IMR-90 (cell line): ENCODE measurements around the gene TCERG1. TPM values are rescaled to one million over a fixed set of nuclear protein-coding genes. Genes with fewer than 3 reads are reported as not detected.

ENCODE experiments used
- ATAC-seq: fragments of 200-7000 bp; cut with Tn5 transposase; 2 replicates; pipeline ENCODE4 v1.9.1; 2020; ENCODE audit warnings: low read depth, mild to moderate bottlenecking, moderate library complexity
- BruUV-seq: library from RNA; stranded (reverse); fragments of 400-500 nt; replicated peaks from 2 replicates; lab custom pipeline; 2021; lab: Mats Ljungman, UMichigan
- CTCF ChIA-PET: fragments of 300-600 bp; formaldehyde crosslinking; extraction: SDS; loops from one replicate; lab custom pipeline; 2021; ENCODE audit warnings: antibody characterized with exemption; lab: Yijun Ruan, JAX
- POLR2A ChIA-PET: fragments of 300-600 bp; sonication (Branson Sonifier 250); formaldehyde crosslinking; loops from one replicate; lab custom pipeline; 2022; ENCODE audit warnings: antibody characterized with exemption; ENCODE audit not compliant: unreplicated experiment; lab: Charles Lee
- DNase-seq: peaks from one replicate; pipeline ENCODE4 v3.0.0; 2013
- H2AFZ ChIP-seq: replicated peaks from 2 replicates; pipeline ENCODE3; 2013; ENCODE audit warnings: low read length, mild to moderate bottlenecking; ENCODE audit not compliant: poor library complexity
- H2AK5ac ChIP-seq: 2 replicates; pipeline ENCODE4 v1.6.1; 2013; ENCODE audit warnings: low read depth, low read length, inconsistent platforms
- H2AK9ac ChIP-seq: replicated peaks from 2 replicates; pipeline ENCODE3; 2013; ENCODE audit warnings: mild to moderate bottlenecking, low read depth, low read length, moderate library complexity; ENCODE audit not compliant: poor library complexity
- H2BK120ac ChIP-seq: 2 replicates; pipeline ENCODE4 v1.6.1; 2013; ENCODE audit warnings: low read depth, low read length, inconsistent platforms
- H2BK15ac ChIP-seq: 3 replicates; pipeline ENCODE4 v1.6.1; 2013; ENCODE audit warnings: low read depth, low read length, inconsistent platforms
- H2BK20ac ChIP-seq: 2 replicates; pipeline ENCODE4 v1.6.1; 2013; ENCODE audit warnings: low read depth, mild to moderate bottlenecking, inconsistent platforms, low read length, moderate library complexity
- H2BK5ac ChIP-seq: 2 replicates; pipeline ENCODE4 v1.6.1; 2013; ENCODE audit warnings: mild to moderate bottlenecking, low read depth, low read length, inconsistent platforms; ENCODE audit not compliant: poor library complexity, severe bottlenecking
- H3K14ac ChIP-seq: replicated peaks from 2 replicates; pipeline ENCODE4 v1.6.1; 2013; ENCODE audit warnings: low read depth, low read length, inconsistent platforms
- H3K18ac ChIP-seq: 2 replicates; pipeline ENCODE4 v1.6.1; 2013; ENCODE audit warnings: low read depth, low read length, control low read depth
- H3K23ac ChIP-seq: 2 replicates; pipeline ENCODE4 v1.6.1; 2013; ENCODE audit warnings: low read depth, low read length, inconsistent platforms
- H3K27ac ChIP-seq: 2 replicates; pipeline ENCODE4 v1.5.1; 2013; ENCODE audit warnings: mild to moderate bottlenecking, control low read depth, low read length; ENCODE audit not compliant: insufficient read depth
- H3K27me3 ChIP-seq: 2 replicates; pipeline ENCODE4 v1.6.1; 2013; ENCODE audit warnings: low read length; ENCODE audit not compliant: control insufficient read depth, insufficient read depth
- H3K36me3 ChIP-seq: 2 replicates; pipeline ENCODE4 v1.6.1; 2013; ENCODE audit warnings: low read length, mixed read lengths; ENCODE audit not compliant: control insufficient read depth, insufficient read depth
- H3K4ac ChIP-seq: 2 replicates; pipeline ENCODE4 v1.6.1; 2013; ENCODE audit warnings: low read depth, low read length, inconsistent platforms
- H3K4me1 ChIP-seq: 2 replicates; pipeline ENCODE4 v1.6.1; 2013; ENCODE audit warnings: low read length, mixed read lengths; ENCODE audit not compliant: control insufficient read depth, insufficient read depth
- H3K4me2 ChIP-seq: 2 replicates; pipeline ENCODE4 v1.6.1; 2013; ENCODE audit warnings: low read depth, mild to moderate bottlenecking, control low read depth, low read length, moderate library complexity
- H3K4me3 ChIP-seq: 2 replicates; pipeline ENCODE4 v1.5.1; 2013; ENCODE audit warnings: low read depth, mild to moderate bottlenecking, control low read depth, low read length, moderate library complexity; ENCODE audit not compliant: insufficient read depth
- H3K56ac ChIP-seq: 2 replicates; pipeline ENCODE4 v1.6.1; 2013; ENCODE audit warnings: low read length, inconsistent platforms; ENCODE audit not compliant: insufficient read depth; ENCODE audit errors: extremely low read depth
- H3K79me1 ChIP-seq, 2 experiments: 2 replicates each; pipeline ENCODE4 v1.6.1; 2013; ENCODE audit warnings: low read length in 2 of 2, inconsistent platforms in 1 of 2, low read depth in 1 of 2
- H3K9ac ChIP-seq: 2 replicates; pipeline ENCODE4 v1.6.1; 2013; ENCODE audit warnings: low read depth, low read length, control low read depth
- H3K9me1 ChIP-seq: 2 replicates; pipeline ENCODE4 v1.6.1; 2013; ENCODE audit warnings: low read length, inconsistent platforms; ENCODE audit not compliant: insufficient read depth
- H3K9me3 ChIP-seq: 2 replicates; pipeline ENCODE4 v1.6.1; 2013; ENCODE audit warnings: low read length; ENCODE audit not compliant: control insufficient read depth, insufficient read depth
- H4K20me1 ChIP-seq: 2 replicates; pipeline ENCODE4 v1.6.1; 2013; ENCODE audit warnings: low read length, inconsistent platforms; ENCODE audit not compliant: insufficient read depth
- H4K5ac ChIP-seq: 2 replicates; pipeline ENCODE4 v1.6.1; 2013; ENCODE audit warnings: mild to moderate bottlenecking, low read depth, low read length, control low read depth
- H4K8ac ChIP-seq, 2 experiments: 2 replicates each; pipeline ENCODE4 v1.6.1; 2013; ENCODE audit warnings: low read depth in 2 of 2, low read length in 2 of 2, control low read depth in 1 of 2, inconsistent platforms in 1 of 2
- H4K91ac ChIP-seq: 2 replicates; pipeline ENCODE4 v1.6.1; 2013; ENCODE audit warnings: low read depth, low read length, inconsistent platforms; ENCODE audit not compliant: insufficient read depth
- BHLHE40 ChIP-seq: fragments of 150-350 bp; IDR thresholded peaks from 2 replicates; pipeline ENCODE4 v1.6.1; 2016; ENCODE audit warnings: mild to moderate bottlenecking, low read depth, low read length
- ELK1 ChIP-seq: fragments of 150-350 bp; IDR thresholded peaks from 2 replicates; pipeline ENCODE4 v1.6.1; 2016; ENCODE audit warnings: low read depth, mild to moderate bottlenecking, low read length, moderate library complexity, borderline replicate concordance
- FOS ChIP-seq: fragments of 150-350 bp; IDR thresholded peaks from 2 replicates; pipeline ENCODE4 v1.6.1; 2016; ENCODE audit warnings: low read depth, low read length
- MAZ ChIP-seq: IDR thresholded peaks from 2 replicates; pipeline ENCODE4 v1.6.1; 2012; ENCODE audit warnings: low read depth, mild to moderate bottlenecking, low read length, improper control_type of control experiment, moderate library complexity, borderline replicate concordance
- NFE2L2 ChIP-seq: fragments of 150-350 bp; IDR thresholded peaks from 2 replicates; pipeline ENCODE4 v1.6.1; 2016; ENCODE audit warnings: low read depth, mild to moderate bottlenecking, low read length
- POLR2A ChIP-seq: IDR thresholded peaks from 2 replicates; pipeline ENCODE4 v1.6.1; 2012; ENCODE audit warnings: mild to moderate bottlenecking, low read depth, low read length
- RCOR1 ChIP-seq: IDR thresholded peaks from 2 replicates; pipeline ENCODE4 v1.6.1; 2012; ENCODE audit warnings: mild to moderate bottlenecking, low read length, improper control_type of control experiment; ENCODE audit not compliant: insufficient replicate concordance
- WGBS, 2 experiments: methylation state at CpG; one replicate each; pipeline versions ENCODE4 v1.1.5 to v1.1.7; 2013; ENCODE audit warnings: missing lambda C conversion rate in 2 of 2; ENCODE audit not compliant: insufficient read length in 1 of 2; ENCODE audit errors: extremely low coverage in 2 of 2; 5-methylcytosine and 5-hydroxymethylcytosine counted together
- dilution Hi-C: fragments of 300-500 bp; cut with HindIII; formaldehyde crosslinking; loops from one replicate; pipeline ENCODE4 v1.14.3; 2018; ENCODE audit warnings: low sequenced_read_pairs; ENCODE audit not compliant: unreplicated experiment
- in situ Hi-C: fragments of 300-500 bp; cut with MboI; formaldehyde crosslinking; loops from 3 replicates; pipeline ENCODE4 v1.14.3; 2019; ENCODE audit warnings: low sequenced_read_pairs, inconsistent platforms, mixed read lengths
- intact Hi-C: fragments of 100-400 bp; cut with micrococcal nuclease; formaldehyde crosslinking; loops from 2 replicates; pipeline ENCODE4 v1.10.0; 2022
- polyA plus RNA-seq, 3 experiments: library from polyadenylated mRNA; depleted of rRNA; stranded (reverse); fragments of >200 nt; gene quantifications; 2 replicates each; pipeline ENCODE4 v1.2.3, GENCODE V29; 2012; ENCODE audit warnings: low replicate concordance in 1 of 3
- total RNA-seq: library from RNA; depleted of rRNA; stranded (reverse); fragments of >200 nt; gene quantifications from 2 replicates; pipeline ENCODE4 v1.2.3, GENCODE V29; 2012

Gene TCERG1
- total and polyA plus RNA-seq, 2 of the 4 experiments (the other 2 are of a cell fraction), result 21.9 to 44.7 TPM

- H4K8ac ChIP-seq, result no peak overlapping the region
- H2BK5ac ChIP-seq, result no peak overlapping the region
- TF ChIP-seq MAZ (no peak), POLR2A (no peak), FOS (no peak), ELK1 (no peak), BHLHE40 (no peak), RCOR1 (no peak), NFE2L2 (no peak)
- intact Hi-C loops (loop anchor here (10.0 kb wide), 1 partner anchor 826 kb away; no protein-coding TSS in a partner anchor), dilution Hi-C loops (loop anchor here (25.0 kb wide), 1 partner anchor 424 kb away; no protein-coding TSS in a partner anchor), in situ Hi-C loops (loop anchor here (25.0 kb wide), 2 partner anchors 824 to 1049 kb away; no protein-coding TSS in a partner anchor)
- H3K4me1 ChIP-seq, result no peaks in the 10 kb centered on the region
- no peak overlapping the region for H3K27ac ChIP-seq
- H3K14ac ChIP-seq, result no peak overlapping the region
- H3K18ac ChIP-seq, result no peak overlapping the region
- no peak overlapping the region for H3K4me2 ChIP-seq
- H2AFZ ChIP-seq, result no peak overlapping the region
- H3K23ac ChIP-seq, result no peak overlapping the region
- WGBS, 2 experiments, result no CpG with 5 or more reads among the region's 3 CpGs
- POLR2A ChIA-PET, result no interaction called here
- no peaks in the 10 kb centered on the region for H3K9me3 ChIP-seq
- H2BK120ac ChIP-seq, result no peak overlapping the region
- ATAC-seq, result no peak
- peaks cover 7% of the 10 kb centered on the region for H3K27me3 ChIP-seq
- no peak overlapping the region for H3K9ac ChIP-seq
- CTCF ChIA-PET, result interaction anchor here (1.5 to 1.6 kb wide), 2 partner anchors 428 to 650 kb away, joined by 8 to 9 read pairs; no protein-coding TSS in a partner anchor
- BruUV-seq, result no TSS peak
- H3K36me3 ChIP-seq, result no peaks in the 10 kb centered on the region
- no peak overlapping the region for H3K4ac ChIP-seq
- no peak for DNase-seq
- H3K9me1 ChIP-seq, result no peaks in the 10 kb centered on the region; the same call in 1 of the 2 replicates
- no peak overlapping the region for H2AK5ac ChIP-seq
- H3K56ac ChIP-seq, result no peak overlapping the region
- H3K4me3 ChIP-seq, result no peak overlapping the region
- H2AK9ac ChIP-seq, result no peak overlapping the region
- no peak overlapping the region for H2BK15ac ChIP-seq
- H4K5ac ChIP-seq, result no peak overlapping the region
- no peak overlapping the region for H2BK20ac ChIP-seq
- H4K20me1 ChIP-seq, result no peaks in the 10 kb centered on the region
- no peak overlapping the region for H4K91ac ChIP-seq
- H3K79me1 ChIP-seq, result no peaks in the 10 kb centered on the region
Measured at GRCh38 chr5:146538432-146538831, 91.3 kb downstream of the TCERG1 start.
